ENCODE measurements around the gene ZSWIM3.

DNA sequence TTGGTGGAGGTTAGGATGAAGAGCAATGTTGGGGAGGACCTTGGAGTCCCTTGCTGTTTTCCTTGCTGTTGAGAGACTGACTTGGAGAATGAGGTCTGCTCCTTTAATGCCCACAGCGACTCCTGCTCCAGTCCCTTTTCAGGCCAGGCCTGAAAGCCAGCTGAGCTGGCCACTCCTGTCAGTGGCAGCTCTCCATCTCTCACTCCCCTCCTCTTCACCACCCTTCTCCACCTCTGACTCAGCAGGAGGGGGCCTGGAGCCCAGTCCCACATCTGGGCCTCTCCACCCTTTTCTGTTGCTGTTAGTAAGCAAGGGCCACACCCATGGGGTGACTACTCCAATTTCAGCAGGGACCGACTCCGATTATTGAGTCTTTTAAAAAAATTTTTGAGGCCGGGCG is 21.6 kb upstream of the ZSWIM3 start:
- TF ChIP-seq, protein P1, sequence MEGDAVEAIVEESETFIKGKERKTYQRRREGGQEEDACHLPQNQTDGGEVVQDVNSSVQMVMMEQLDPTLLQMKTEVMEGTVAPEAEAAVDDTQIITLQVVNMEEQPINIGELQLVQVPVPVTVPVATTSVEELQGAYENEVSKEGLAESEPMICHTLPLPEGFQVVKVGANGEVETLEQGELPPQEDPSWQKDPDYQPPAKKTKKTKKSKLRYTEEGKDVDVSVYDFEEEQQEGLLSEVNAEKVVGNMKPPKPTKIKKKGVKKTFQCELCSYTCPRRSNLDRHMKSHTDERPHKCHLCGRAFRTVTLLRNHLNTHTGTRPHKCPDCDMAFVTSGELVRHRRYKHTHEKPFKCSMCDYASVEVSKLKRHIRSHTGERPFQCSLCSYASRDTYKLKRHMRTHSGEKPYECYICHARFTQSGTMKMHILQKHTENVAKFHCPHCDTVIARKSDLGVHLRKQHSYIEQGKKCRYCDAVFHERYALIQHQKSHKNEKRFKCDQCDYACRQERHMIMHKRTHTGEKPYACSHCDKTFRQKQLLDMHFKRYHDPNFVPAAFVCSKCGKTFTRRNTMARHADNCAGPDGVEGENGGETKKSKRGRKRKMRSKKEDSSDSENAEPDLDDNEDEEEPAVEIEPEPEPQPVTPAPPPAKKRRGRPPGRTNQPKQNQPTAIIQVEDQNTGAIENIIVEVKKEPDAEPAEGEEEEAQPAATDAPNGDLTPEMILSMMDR (IDR thresholded peaks at IDR 0.05): no peak
- TF ChIP-seq POLR2A (IDR thresholded peaks at IDR 0.05): peak in 1 of 2 donors; percentile 16
